Inflammatory macrophage treated with lipopolysaccharide for 4 hours (primary cell): ENCODE results near the gene BRD3.

Experiments used
- DNase-seq: peaks from one replicate; pipeline ENCODE4 v3.0.0-alpha.2; 2020

Gene BRD3

GRCh38 chr9:134053941-134054761 is 13.7 kb downstream of the BRD3 start:
- no peak for DNase-seq

- no peak for DNase-seq
These were observed 14.4 kb downstream of the BRD3 start for GRCh38 chr9:134053401-134053871.

DNA sequence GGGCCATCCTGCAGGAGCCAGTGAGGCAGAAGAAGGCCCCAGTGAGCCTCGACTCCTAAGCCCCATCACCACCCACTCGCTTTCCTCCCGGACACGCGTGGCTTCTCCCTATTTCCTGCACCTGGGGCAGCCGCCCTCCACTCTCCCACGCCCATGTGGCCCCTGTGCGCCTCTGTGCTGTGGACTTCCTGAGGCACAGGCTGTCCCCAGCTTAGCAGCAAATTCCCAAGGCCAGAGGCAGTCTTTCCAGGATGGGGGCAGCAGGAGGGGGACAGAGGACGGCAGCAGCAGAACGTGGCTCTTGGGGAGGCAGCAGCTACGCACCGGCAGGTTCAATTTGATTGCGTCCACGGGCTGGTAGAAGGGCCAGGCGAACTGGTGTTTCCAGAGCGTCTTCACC is 14.9 kb downstream of the BRD3 start:
- DNase-seq: no peak

GRCh38 chr9:134052491-134052890 is 15.3 kb downstream of the BRD3 start:
- DNase-seq: no peak

DNA sequence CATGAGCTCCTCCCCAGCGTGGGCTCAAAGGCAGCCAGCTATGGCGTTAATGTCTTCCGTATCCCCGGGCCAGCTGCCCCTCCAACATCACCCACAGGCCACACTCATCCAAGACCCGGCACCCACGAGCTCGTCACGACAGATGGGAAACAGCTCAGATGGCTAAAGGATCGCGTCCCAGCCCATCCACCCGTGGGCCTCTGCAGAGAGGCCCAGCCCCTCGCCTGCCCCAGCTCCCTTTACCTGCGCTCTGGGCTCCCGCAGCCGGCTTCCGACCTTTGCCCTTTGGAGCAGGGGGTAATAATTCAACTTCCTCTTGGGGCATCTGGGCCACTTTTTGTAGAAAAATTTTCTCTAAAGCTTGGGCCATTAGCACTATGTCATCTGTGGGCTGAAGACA is 16.5 kb downstream of the BRD3 start:
- no peak for DNase-seq

DNA sequence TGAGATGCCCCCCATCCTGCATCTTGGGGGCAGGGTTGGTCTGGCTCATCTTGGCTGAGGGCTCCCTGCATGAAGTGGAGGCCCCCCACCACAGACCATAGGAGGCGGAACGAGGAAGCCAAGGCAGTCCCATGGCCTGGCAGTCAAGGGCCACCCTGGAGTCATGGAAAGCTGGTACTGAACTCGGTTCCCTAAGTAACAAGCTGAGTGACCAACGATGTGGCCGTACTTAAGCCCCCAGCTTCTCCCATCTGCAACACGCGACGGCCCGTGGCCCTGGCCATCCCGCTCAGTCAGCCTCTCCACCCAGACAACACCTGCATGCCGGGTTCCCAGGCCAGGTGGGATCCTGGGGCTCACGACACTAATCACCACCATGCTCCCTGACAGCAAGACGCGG is 17.1 kb downstream of the BRD3 start:
- DNase-seq: no peak

GRCh38 chr9:134049772-134050588 is 17.8 kb downstream of the BRD3 start:
- DNase-seq: no peak

DNA sequence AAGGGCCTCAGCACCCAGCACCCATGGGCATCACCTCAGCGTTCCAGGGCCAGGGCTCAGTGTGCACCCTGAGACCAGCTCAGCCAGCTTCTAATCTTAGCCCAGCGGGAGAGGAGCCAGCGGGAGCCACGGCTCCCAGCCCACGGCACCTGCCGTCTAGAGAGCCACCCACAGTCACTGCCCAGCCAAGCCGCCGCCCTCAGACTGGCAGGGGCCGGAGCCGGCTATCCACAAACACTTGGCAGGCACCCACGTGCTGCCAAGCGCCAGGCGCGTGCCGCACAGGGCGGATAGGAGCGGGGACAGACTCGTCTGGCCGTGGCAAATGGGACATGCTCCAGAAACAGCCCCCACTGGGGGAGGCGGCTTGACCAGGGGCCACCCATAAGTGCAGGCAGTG is 18.6 kb downstream of the BRD3 start:
- no peak for DNase-seq

DNA sequence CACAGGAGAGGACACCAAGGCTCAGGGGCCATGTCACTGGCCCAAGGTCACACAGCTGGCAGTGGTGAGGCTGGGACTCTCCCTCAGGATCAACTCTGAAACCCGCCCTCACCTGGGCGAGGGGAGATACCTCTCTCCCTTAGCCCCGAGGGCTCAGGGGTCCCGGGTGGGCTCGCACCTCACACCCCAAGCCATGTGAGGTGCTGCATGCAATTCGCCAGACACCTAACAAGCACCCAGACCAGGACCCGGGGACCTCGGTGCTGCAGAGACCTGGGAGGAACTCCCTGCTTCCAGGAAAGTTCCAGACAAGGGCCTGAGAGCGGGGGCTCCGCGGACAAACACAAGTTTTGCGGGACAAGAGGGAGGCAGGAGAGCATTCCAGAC is 19.3 kb downstream of the BRD3 start:
- no peak for DNase-seq

GRCh38 chr9:134047868-134048581 is 19.8 kb downstream of the BRD3 start:
- no peak for DNase-seq

DNA sequence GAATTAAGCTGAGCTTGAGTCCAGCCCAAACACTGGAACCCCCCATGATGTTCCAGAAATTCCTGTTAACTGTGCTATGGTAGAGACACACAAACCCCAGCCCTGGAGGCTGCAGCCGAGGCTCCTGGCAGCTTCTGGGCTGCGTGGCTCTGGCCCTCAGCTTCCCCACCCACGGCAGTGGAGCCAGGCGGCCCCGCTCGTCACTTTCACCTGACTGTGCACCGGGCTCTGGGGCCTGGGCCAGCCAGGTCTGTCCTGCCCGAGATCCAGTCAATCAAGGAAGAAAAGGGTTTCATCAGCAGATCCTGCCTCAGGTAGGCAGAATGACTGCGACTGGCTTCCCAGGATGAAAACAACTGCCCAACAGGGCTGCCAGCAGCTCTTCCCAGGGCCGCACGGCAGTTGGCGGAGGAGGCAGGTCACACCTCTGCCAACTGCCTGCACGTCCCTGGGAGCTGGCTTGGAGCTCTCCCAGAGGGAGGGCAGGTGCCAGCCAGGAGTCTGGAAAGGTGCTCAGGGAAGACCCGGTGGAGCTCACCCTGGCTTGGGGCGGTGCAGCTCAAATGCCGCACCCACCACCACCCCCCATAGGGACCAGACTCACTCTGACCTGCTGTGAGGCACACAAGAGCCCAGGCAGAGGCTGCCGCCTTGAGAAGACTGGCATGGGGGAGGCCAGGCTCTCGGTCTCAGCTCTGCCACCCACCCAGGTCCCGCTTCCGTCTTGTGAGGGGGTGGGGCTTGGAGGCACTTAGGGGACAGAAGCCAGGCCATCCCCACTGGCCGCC is 20.7 kb downstream of the BRD3 start:
- no peak for DNase-seq

GRCh38 chr9:134045841-134046544 is 21.8 kb downstream of the BRD3 start:
- no peak for DNase-seq

- DNase-seq: no peak
These were observed 22.9 kb downstream of the BRD3 start for GRCh38 chr9:134044944-134045343.

DNA sequence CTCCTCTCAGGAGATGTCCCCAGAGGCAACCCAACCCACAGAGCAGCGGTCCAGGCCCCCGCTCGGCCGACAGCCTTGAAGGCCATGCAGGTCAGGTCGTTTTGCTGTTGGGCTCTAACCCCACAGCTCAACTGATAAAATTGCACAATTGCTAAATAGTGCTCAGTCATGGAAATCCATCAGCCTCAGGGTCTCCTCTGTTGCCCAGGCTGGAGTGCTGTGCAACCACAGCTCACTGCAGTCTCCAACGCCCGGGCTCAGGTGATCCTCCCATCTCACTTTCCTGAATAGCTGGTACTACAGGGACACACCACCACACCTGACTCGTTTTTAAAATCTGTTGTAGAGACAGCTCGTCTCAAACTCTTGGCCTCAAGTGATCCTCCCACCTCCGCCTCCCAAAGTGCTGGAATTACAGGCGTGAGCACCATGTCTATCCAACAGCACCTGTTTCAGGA is 24.3 kb downstream of the BRD3 start:
- DNase-seq: no peak

GRCh38 chr9:134041649-134041962 is 26.2 kb downstream of the BRD3 start:
- no peak for DNase-seq

DNA sequence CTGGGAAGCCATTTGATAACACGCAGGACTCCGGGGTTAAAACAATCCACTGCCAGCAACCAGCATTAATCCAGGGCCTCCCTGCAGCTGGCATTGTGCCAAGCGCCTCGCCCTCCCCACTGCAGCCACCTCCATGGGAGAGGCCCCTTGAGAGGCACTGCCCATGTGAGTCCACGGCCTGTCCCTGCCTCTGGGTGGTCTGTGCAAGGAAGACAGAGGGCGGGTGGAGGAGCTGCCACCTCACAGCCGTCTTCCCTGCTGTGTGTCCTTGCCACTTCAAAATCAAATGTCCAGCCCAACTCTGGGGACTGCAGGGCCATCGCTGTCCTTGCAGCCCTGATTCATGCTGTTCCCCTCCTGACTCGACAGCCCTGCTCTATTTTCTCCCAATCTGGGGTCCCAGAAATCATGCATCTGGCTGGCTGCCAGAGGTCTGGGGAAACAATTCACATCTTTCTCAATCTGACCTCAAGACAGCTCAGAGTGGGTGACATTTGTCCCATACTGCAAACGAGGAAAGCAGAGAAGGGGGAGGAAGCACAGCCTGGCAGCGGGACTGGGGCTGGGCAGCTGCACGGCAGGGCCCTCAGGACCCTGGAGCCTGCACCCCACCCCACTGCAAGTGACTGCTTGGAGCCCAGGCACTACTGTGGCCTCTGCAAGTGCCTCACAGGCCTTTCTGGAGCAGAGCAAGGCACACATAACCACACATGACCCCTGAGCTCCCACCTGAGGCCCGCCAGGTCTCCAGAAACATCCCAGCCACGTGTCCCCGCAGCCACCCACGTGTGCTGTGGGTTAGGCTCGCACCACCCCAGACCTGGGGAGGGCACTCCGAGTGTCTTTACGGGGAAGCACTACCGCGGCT is 26.8 kb downstream of the BRD3 start:
- no peak for DNase-seq

DNA sequence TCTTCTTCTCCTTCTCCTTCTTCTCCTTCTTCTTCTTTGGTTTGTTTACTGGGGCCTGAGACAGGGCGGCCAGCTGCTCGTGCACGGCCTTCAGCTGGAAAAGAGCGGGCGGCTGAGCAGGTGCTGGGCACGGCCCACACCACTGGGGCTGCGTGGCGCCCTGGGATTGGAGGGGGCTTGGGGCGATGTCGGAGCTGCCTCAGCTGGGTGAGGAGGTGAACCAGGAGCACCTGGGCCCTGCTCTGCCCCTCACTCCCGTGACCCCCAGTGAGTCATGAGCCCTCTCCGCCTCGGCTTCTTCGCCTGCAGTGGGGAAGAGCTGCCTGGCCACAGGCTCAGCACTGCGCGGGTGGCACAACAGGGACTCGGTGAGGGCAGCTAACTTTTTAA is 27.7 kb downstream of the BRD3 start:
- DNase-seq: no peak

- DNase-seq: no peak
These were observed 28.2 kb downstream of the BRD3 start for GRCh38 chr9:134039386-134040175.

DNA sequence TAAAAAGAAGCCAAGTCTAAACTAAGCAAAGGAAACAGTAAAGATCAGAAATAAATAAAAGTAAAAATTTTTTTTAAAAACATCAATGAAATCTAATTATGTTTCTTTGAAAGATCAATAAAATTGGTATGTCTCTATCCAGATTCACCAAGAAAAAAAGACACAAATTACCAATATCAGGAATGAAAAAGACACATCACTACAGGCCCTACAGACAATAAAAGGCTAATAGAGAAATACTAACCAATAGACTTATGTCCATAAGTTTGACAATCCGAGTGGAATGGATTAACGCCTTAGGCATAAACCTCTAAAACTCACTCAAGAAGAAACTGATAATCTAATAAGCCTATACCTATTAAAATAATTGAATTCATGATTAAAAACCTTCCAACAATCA is 30.2 kb downstream of the BRD3 start:
- DNase-seq: no peak

GRCh38 chr9:134036130-134036529 is 31.7 kb downstream of the BRD3 start:
- no peak for DNase-seq
